Middle frontal gyrus (tissue), 1 donor: ENCODE measurements around the gene CLEC14A.

Experiments used
- DNase-seq: peaks from one replicate; pipeline ENCODE4 v3.0.0-alpha.2; 2015; ENCODE audit warnings: low spot score; ENCODE audit errors: extremely low spot score

The CLEC14A gene

DNA sequence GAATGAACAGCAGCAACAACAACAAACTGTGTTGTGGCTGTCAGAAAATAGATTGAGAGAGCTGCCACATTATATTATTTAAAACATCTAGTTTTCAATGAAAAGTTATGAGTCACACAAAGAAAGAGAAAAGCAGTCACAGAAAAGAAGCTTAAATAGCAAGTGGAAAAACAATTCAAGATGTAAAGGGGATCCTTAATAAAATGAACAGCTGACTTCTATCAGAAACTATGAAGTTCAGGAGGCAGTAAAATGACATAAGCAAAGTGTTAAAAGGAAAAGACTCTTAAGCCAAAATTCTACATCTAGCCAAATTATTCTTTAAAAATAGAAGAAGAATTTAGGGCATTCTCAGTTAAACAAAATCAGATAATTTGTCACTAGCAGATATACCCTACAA, 5.6 kb downstream of the CLEC14A start:
- no peak for DNase-seq

DNA sequence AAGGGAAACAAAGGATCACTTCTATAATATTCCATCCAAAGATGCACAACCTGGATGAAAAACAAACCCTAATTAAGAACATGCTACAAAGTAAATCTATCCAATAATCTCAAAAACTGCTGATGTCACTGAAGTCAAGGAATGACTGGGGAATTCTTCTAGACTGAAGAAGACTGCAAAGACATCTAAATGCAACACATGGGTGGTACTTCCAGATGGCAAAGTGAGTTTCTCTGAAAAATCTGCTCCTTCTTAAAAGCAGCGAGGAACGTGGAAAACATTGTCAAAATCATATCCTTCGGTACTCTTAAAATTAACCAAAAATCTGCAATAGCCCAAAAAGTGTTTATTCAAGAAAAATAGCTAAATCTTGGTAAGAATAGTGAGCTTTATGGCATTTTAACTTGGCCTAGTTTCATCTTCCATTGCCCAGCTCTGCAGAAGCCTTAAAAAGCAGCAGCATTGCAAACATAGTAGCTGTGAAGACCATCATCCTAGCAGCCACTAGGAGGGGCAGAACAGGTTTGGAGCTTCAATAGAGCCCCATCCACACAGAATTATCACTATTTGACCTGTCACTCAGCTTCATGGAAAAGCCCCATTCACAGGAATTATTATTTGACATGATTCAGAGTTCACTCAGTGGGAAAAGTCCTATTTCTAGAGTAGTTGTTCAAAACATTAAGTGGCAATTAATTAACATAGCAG, 7.4 kb downstream of the CLEC14A start:
- DNase-seq = no peak

DNA sequence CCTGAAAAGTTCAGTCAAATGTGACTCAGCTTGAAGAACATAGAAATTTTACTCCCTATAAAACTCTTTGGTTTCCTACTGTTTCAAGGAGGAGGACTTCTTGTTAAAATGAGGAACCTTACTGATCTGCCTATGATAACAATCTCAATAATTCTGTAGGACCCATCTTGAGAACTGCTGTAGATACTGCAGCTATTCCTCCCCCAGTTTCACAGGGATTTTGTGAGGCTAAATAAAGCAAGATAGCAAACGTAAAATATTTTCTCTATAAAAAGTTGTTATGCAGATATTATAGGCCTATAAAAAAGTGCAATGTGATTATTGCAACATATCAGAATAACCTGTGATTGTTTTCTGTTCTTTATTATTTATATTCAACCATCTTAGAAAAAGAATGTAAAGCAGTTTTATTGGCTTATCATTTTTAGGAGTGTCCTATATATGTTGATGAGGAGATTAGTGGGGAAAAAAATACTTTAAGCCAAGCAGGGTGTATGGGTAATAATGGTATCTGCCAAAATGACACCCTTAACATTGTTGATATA, 12.1 kb downstream of the CLEC14A start:
- DNase-seq = no peak

DNA sequence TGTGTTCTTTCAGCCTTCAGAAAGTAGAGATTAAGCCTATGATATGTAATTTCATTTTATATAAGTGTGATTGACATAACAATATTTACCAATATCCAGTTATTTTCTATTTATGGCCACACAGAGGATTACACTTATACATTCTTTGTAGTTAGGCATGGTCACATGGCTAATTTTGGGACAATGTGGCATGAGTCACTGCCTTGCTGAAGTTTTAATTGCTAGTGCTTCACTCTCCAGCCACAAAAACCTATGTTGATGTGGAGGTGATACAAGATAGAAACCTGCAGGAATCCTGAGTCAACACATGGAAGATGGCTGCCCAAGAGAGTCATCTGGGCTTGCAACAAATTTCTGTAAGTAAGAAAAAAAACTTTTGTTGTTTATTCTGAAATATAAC, 17.0 kb downstream of the CLEC14A start:
- no peak for DNase-seq

DNA sequence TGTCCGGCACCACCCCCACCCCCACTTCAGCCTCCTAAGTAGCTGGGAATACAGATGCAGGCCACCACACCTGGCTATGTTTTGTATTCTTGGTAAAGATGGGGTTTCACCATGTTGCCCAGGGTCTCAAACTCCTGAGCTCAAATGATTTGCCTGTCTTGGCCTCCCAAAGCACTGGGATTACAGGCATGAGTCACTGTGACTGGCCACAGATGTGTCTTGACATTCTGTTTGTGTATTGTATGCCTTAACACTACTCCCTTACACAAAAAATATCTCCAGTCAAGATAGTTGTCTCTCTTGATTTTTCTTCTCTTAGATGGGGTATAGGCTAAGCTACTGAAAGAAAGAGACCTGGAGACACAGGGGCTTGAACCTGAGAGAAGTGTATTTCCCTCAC, 17.6 kb downstream of the CLEC14A start:
- DNase-seq = no peak

DNA sequence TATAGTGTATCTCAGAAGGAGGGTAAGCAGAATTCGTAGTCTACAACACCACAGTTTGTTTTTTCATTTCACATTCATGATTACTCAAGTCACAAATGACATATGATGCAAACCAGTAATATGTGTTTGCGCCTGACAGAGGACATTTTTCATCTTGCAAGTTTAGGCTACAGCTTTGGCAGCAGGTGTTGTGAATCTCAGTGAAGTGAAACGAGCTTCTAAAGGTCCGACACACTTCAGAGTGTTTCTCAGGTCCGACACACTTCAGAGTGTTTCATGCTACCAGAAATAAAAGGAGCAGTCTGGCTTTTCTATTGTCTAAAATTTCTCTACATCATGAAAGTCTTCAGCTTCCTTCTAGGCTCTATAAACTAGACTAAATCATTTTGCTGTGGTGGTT, 22.7 kb downstream of the CLEC14A start:
- DNase-seq = no peak

DNA sequence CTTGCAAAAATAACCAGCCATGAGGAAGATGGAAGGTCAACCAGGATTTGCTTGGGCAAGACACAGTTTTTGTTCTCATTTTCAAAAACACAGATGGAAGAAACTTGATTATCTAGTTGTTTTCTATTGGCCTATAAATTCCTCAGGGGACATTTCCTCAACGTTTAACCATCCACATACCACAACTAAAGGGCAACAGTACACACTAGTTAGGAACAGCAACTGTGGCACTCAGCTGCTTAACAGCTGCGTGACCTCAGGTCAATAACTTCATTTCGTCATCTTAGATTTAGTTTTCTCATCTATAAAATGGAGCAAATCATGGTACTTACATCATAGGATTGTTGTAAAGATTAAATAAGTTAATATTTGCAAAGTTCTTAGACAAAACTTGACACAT, 29.5 kb downstream of the CLEC14A start:
- DNase-seq = no peak

DNA sequence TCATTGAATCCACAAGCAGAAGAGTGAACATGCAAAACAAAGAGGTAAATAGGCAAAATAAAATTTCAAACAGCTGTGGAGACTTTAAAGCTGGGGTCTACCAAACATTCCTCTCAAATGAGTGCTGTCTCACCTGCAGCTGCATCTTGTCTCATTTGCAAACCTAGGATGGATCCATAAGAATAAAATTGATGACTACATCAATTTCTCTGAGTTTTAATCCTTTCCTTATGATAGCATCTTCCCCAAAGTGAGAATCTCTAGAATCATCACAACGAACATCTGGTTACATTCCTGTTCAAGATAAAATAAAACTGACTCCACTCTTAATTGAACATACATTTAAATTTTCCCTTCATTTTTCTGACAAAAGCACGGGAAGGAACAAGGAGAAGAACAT, 29.9 kb downstream of the CLEC14A start:
- no peak for DNase-seq

DNA sequence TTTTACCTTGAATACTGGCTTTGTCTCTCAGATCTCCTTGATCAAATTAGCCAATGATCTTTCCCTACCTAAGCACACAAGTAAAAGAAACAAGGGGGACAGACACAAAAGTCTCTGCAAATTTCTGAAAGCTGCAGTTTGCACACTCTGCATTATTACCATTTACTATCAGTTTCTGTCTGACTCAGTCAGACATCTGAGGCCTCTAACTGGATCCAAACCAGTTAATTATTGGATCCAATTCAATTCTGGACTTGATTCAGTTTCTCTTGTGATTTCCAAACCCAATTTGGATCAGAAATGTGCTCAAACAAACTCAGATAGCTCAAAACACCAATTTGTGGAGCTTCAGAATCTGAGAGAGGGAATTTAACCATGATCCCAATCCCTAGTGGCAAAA, 31.6 kb downstream of the CLEC14A start:
- no peak for DNase-seq

DNA sequence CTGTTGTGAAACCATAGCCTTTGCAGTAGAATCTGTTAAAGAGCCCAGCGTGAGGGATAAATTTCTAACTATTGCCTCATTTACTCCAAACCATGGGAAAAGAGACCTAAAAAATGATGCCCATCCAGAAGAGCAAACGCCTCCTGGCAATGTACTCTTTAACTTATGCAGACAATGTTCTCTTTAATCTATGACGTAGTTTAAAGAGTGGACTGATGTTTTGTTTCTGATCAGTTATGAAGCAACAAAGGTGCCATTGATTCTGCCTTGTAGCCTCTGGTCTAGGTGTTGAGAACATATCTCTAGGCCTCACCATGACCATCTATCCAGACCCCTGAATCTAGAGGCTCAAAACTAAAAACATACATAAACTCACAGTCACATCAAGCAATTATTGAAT, 34.8 kb downstream of the CLEC14A start:
- no peak for DNase-seq

DNA sequence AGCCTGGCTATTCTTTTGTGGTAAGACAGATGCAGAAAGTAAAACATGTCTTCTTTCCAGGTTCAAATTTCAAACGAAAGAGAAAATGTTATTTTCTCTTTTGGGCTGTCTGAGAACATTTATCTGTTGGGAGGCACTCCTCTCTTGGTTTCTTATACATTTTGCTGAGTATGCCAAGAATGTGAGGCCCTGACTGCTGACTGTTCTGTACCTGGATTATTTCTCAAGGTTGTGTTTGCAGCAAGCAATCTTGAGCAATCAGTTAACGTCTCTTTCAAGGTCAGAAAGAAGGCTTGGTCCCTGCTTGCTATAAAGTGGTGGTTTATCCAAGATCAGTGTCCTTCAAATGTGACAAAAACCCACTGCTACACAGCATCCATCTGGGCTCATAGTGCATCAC, 38.3 kb downstream of the CLEC14A start:
- DNase-seq = no peak

DNA sequence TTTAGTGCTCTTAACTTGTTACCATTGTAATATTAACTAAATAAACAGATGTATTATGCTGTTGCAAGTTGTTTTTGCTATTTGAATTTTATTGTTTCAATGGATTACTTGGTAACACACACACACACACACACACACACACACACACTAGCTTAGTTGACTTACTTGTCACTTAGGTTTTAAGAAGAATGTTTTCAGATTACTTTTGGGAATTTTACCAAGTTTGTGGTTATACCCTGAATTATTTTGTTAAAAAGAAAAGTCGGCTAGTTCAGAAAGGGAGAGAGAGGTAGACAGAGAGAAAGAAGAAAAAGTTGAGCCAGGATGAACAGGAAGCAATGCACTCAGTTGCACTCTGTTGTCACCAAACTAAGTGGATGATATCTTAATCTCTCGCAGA, 42.9 kb downstream of the CLEC14A start:
- DNase-seq = no peak

DNA sequence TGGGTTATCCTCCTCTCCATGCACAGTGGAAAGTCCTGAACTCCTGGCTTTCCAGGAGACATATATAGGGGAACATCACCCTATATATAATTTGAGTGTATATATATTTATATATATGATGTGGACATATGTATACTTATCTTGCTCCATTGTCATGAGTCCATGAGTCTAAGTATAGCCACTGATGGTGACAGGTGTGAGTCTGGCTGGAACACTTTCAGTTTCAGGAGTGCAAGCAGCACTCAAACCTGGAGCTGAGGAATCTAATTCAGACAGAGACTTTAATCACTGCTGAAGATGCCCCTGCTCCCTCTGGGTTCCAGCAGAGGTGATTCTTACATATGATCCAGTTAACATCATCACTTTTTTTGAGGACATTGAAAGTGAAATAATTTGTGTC, 43.8 kb downstream of the CLEC14A start:
- DNase-seq = no peak

DNA sequence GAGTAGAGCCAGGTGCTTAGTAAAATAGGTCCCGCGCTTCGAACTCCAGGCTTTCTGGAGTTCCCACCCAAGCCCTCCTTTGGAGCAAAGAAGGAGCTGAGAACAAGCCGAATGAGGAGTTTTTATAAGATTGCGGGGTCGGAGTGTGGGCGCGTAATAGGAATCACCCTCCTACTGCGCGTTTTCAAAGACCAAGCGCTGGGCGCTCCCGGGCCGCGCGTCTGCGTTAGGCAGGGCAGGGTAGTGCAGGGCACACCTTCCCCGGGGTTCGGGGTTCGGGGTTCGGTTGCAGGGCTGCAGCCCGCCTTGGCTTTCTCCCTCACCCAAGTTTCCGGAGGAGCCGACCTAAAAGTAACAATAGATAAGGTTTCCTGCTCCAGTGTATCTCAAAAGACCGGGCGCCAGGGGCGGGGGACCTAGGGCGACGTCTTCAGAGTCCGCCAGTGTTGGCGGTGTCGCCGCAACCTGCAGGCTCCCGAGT, 44.6 kb downstream of the CLEC14A start:
- no peak for DNase-seq

DNA sequence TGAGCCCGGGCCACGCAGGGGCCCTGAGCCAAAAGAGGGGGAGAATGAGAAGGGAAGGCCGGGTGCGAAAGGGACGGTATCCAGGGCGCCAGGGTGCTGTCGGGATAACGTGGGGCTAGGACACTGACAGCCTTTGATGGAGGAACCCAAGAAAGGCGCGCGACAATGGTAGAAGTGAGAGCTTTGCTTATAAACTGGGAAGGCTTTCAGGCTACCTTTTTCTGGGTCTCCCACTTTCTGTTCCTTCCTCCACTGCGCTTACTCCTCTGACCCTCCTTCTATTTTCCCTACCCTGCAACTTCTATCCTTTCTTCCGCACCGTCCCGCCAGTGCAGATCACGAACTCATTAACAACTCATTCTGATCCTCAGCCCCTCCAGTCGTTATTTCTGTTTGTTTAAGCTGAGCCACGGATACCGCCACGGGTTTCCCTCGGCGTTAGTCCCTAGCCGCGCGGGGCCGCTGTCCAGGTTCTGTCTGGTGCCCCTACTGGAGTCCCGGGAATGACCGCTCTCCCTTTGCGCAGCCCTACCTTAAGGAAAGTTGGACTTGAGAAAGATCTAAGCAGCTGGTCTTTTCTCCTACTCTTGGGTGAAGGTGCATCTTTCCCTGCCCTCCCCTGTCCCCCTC, 45.2 kb downstream of the CLEC14A start:
- DNase-seq = no peak

DNA sequence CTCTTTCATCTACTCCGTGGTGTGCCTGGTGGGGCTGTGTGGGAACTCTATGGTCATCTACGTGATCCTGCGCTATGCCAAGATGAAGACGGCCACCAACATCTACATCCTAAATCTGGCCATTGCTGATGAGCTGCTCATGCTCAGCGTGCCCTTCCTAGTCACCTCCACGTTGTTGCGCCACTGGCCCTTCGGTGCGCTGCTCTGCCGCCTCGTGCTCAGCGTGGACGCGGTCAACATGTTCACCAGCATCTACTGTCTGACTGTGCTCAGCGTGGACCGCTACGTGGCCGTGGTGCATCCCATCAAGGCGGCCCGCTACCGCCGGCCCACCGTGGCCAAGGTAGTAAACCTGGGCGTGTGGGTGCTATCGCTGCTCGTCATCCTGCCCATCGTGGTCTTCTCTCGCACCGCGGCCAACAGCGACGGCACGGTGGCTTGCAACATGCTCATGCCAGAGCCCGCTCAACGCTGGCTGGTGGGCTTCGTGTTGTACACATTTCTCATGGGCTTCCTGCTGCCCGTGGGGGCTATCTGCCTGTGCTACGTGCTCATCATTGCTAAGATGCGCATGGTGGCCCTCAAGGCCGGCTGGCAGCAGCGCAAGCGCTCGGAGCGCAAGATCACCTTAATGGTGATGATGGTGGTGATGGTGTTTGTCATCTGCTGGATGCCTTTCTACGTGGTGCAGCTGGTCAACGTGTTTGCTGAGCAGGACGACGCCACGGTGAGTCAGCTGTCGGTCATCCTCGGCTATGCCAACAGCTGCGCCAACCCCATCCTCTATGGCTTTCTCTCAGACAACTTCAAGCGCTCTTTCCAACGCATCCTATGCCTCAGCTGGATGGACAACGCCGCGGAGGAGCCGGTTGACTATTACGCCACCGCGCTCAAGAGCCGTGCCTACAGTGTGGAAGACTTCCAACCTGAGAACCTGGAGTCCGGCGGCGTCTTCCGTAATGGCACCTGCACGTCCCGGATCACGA, 46.0 kb downstream of the CLEC14A start:
- DNase-seq = peak; percentile 6

DNA sequence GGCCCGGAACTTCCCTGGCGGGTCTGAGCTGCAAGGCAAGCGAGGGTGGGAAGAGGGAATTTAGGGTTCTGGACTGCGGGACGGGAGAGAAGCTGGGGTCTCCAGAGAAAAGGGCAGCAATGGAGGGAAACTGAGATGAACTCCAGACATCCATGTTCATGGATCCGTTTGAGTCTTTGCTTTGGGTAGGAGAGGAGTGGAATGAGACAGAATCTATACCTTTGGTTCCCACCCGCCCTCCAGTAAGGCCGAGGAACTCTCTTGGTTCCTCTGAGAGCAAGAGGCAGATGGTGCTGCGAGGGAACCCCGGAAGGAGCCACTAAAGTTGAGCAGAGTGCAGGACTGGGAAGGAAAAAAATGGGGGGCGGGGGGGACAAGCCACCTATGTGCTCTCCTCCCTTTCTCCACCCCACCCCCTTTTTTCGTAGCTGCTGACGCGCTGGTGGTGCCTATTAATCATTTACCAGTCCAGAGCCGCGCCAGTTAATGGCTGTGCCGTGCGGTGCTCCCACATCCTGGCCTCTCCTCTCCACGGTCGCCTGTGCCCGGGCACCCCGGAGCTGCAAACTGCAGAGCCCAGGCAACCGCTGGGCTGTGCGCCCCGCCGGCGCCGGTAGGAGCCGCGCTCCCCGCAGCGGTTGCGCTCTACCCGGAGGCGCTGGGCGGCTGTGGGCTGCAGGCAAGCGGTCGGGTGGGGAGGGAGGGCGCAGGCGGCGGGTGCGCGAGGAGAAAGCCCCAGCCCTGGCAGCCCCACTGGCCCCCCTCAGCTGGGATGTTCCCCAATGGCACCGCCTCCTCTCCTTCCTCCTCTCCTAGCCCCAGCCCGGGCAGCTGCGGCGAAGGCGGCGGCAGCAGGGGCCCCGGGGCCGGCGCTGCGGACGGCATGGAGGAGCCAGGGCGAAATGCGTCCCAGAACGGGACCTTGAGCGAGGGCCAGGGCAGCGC, 47.0 kb downstream of the CLEC14A start:
- DNase-seq = no peak

DNA sequence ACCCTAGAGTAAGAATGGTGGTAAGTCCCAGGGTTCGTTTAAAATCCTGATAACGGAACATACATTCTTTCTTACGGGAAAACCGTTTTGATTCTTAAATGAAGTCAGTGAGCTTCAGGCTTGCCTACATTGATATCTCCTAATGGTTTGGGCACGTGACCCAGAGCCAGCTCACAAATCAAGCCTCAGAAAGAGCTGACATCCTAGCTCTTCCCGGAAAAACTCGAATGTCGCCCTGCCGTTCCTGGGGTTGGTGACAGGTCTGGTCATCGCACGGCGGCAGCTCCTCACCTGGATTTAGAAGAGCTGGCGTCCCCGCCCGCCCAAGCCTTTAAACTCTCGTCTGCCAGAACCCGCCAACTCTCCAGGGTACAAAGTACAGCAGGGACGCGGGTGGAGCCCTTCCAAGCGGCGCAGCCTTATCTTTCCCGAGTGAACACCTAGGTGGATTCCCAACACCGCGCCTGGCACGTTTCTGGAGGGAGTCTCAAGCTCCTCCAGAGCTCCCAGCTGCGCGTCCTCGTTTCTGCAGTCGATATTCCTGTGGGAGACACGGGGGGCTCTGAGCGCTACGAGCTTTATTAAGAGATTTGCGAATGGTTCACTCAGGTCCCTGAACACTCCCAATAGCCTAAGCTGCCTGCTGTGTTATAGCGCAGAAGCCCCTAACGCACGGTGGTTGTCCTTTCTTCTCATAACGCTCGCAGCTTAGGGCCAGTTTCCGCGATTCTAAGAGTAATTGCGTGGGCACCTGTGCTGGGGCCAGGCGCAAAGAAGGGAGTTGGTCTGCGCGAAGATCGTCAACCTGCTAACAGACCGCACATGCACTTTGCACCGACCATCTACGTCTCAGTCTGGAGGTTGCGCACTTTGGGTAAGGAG, 47.9 kb downstream of the CLEC14A start, which contains the start of gene SSTR1:
SSTR1 (plus strand) TSS at position 169 of the 882 bp plus-strand sequence. CDS start 1,486 bp downstream, outside the sequence.
- no peak for DNase-seq

DNA sequence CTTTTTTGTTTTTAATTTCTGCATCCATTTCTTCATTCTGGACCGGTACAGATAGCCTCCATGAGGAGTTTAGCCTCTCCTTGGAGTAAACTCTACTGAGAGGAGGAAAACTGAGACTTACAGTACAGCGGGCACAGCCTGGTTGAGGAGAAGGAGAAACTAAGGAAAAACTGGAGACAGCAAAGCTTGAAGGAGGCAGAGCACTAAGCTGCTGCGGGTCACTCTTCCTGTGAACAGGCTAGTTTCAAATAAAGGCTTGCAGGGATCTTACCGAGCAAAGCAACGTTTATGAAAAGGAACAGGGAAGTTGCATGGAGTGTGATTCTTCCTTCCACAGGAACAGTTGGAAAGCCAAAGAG, 48.5 kb downstream of the CLEC14A start:
- DNase-seq = no peak
